AG10803 (cell line): Measurements from ENCODE around the gene SLC66A3.

Source experiments
- DNase-seq: peaks from one replicate; pipeline ENCODE4 v3.0.0; 2010; ENCODE audit warnings: low read depth
- H3K4me3 ChIP-seq: 2 replicates; pipeline ENCODE4 v1.5.1; 2011; ENCODE audit warnings: mild to moderate bottlenecking, low read length, control low read depth
- TF ChIP-seq, protein P1 (sequence below): conservative IDR thresholded peaks from 2 replicates; pipeline ENCODE4 v1.5.1; 2011; ENCODE audit warnings: mild to moderate bottlenecking, low read length, control low read depth, inconsistent platforms

The SLC66A3 gene

DNA sequence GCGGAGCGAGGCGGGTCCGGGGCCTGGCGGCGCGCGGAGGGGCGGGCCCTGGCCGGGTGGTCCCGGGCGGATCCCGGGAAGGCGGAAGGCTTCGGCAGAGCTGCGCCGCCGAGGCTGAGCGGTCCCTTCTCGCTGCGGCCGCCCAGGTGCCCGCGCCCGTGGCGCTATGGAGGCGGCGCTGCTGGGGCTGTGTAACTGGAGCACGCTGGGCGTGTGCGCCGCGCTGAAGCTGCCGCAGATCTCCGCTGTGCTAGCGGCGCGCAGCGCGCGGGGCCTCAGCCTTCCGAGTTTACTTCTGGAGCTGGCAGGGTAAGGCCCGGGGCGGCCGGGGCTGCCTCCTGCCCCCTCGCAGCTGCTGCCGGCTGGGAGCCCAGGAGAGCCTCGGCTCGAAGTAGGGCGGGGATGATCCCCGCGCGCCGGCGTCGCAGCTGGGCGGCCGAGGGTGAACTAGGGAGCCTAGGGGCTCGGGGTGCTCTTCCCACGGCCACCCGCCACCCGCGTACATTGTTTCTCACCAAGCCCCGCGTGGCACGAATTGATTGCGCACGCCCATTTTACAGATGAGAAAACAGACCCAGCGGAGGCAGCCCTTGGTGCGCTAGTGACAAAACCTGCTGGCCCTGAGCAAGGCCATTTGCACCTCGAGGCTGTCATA, at the start of gene SLC66A3:
SLC66A3 (plus strand) TSS at position 87 of the 655 bp plus-strand sequence; CDS start at position 167, 80 bp downstream.
- DNase-seq = peak; percentile 86
- H3K4me3 ChIP-seq = peak within 1 kb of the TSS; percentile 71
- TF ChIP-seq, protein P1, sequence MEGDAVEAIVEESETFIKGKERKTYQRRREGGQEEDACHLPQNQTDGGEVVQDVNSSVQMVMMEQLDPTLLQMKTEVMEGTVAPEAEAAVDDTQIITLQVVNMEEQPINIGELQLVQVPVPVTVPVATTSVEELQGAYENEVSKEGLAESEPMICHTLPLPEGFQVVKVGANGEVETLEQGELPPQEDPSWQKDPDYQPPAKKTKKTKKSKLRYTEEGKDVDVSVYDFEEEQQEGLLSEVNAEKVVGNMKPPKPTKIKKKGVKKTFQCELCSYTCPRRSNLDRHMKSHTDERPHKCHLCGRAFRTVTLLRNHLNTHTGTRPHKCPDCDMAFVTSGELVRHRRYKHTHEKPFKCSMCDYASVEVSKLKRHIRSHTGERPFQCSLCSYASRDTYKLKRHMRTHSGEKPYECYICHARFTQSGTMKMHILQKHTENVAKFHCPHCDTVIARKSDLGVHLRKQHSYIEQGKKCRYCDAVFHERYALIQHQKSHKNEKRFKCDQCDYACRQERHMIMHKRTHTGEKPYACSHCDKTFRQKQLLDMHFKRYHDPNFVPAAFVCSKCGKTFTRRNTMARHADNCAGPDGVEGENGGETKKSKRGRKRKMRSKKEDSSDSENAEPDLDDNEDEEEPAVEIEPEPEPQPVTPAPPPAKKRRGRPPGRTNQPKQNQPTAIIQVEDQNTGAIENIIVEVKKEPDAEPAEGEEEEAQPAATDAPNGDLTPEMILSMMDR = no peak

DNA sequence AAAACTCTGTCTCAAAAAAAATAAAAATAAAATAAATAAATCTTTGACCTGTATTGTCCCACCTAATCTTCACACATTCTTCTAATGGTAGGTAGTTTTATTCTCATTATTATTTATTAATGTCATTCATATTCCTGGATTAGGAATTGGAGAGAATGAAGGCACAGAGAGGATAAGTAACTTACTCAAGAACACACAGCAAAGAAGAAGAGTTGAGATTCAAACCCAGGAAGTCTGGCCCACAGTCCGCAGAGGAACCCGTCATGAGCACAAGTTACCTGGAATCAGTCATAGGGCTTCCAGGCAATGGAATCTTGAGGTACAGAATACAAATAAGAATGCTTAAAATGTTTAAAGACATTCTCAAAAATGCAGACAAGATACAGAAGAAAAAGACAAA, 46.3 kb upstream of the SLC66A3 start:
- DNase-seq = no peak
- no peak overlapping the region for H3K4me3 ChIP-seq
- TF ChIP-seq, protein P1 = no peak

DNA sequence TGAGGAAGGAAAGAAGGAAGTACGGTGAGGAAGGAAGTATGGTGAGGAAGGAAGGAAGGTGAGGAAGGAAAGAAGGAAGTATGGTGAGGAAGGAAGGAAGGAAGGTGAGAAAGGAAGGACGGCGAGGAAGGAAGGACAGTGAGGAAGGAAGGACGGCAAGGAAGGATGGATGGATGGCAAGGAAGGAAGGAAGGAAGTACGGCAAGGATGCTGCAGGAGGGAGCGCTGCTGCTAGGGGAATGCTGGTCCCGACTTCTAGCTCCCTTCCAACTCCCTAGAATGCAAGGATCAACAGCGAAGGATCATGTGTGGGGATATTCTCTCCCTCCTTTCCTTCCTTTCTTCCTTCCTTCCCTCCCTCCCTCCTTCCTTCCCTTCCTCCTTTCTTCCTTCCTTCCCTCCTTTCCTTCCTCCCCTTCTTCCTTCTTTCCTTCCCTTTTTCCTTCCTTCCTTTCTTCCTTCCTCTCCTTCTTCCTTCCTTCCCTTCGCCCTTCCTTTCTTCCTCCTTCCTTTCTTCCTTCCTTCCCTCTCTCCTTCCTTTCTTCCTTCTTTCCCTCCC, 42.3 kb upstream of the SLC66A3 start:
- H3K4me3 ChIP-seq = no peak overlapping the region
- DNase-seq = no peak
- TF ChIP-seq, protein P1 = no peak

DNA sequence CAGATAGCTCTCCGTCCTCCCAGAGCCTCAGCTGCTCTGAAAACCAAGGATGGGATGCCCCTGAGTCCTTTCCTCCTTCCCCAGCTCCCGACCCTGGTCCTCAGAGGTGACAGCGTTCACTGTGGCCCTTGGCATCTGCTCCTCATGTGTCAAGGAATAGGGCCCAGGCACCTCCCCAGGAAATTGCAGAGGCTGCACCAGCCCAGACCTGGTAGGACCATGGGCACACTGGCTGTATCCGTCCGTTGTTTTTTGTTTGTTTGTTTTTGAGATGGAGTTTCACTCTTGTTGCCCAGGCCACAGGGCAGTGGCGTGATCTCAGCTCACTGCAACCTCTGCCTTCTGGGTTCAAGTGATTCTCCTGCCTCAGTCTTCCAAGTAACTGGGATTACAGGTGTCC, 37.5 kb upstream of the SLC66A3 start:
- TF ChIP-seq, protein P1 = no peak
- no peak for DNase-seq
- no peak overlapping the region for H3K4me3 ChIP-seq

DNA sequence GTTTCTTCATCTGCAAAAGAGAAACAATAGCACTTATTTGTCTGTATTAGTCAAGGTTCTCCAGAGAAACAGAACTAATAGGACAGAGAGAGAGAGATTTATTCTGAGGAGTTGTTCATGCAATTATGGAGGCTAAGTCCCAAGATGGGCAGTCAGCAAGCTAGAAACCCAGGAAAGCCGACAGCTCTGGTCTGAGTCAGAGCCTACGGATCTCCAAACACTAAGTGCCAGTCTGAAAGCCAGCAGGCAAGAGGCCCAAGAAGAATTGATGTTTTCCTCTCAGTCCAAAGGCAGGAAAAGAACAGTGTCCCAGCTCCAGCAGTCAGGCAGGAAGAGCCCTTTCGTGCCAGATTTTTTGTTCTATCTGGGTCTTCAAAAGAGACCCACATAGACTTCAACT, 36.5 kb upstream of the SLC66A3 start:
- TF ChIP-seq, protein P1 = no peak
- peak; percentile 31 for DNase-seq
- H3K4me3 ChIP-seq = no peak overlapping the region

DNA sequence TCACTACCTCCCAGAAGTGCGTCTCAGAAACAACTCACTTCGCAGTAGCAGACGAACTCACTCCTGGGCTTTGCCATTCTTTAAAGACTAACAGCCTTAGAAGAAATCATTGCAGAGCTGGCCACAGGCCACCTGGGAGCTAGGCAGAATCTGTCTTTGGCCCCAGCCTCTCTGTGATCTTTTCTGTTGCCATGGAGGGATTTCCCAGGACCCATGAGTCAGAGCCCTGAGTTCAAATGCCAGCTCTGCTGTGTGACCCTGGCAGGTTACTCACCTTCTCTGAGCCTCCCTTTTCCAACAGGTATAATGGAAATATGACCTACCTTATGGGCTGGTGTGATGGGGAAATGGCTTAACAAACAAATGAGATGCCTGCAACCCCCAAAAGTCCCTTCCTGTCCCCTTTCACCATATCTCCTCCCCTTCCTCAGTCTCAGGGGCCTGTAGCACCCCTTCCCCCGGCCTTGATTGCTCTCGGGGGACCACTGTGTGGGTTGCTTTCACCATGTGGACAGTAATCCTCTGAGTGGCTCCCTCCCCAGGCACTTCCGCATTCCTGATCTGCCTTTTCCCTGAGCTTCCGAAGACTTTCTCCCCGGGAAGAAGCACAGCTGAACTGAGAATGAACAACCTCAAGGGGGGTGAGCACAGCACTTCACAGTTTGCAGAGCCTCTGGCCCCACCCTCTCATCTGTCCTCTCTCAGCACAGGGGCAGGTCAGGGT, 34.0 kb upstream of the SLC66A3 start:
- H3K4me3 ChIP-seq = no peak overlapping the region
- peak; percentile 35 for DNase-seq
- TF ChIP-seq, protein P1 = no peak

DNA sequence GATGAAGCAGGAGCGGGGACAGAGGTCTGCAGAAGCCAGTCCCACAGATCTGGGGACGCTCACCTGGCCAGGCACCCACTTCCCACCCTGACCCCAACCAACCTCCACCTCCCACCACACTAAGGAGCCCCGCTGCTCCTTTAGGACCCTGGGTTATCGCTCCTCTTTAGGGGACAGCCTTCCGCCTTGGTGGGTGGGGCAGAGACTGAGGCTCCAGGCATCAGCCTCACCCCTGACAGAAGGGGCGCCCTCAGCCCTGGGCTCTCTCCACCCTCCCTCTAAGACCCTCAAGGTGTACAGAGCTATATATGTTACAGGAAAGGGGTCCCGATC, 33.5 kb upstream of the SLC66A3 start:
- no peak overlapping the region for H3K4me3 ChIP-seq
- TF ChIP-seq, protein P1 = no peak
- DNase-seq = no peak
